ENCODE data around the gene RNF130.

RNF130 gene

DNA sequence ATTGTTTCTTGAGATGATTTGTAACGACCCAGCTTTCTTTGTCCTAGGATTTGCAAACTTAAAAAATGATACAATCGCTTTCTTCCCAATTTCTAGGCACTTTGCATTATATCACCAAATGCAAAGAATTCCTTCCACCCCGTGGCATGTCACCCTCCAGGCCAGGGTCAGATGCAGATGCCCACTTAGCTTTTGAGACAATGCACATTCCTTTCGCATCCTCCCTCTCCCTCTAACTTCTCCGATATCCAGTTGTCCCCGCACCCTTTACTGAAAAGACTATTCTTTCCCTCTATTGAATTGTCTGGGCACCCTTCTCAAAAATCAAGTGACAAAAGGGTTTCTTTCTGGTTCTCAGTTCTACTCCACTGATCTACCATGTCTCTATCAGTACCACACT lies 17.3 kb downstream of the RNF130 start:
- DNase-seq (ENCODE audit: low read depth): no peak

DNA sequence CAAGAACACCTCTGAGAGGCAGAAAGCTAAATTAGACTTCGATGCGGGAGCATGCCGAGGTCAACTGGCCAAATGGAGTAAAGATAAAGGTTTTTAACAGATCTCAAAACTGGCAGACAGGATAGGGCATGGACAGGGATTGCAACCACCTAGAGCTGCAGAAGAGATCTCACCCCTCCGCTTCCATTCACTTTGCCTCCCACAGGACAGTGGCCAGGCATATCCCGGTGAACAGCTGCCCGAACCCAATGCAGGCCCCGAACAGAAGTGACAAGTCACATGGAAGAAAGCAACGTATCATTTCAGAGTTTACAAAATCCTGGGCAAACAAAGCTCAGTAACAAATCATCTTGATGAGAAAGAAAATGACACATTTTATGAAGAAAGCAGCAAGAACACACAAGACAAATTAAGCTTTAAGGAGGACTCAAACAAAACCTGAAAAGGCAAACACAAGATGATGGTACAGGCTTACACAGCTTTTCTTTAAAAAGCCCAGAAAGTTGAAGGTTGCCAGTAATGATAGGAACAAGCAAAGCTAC lies 18.4 kb downstream of the RNF130 start:
- DNase-seq (ENCODE audit: low read depth): no peak

- no peak for DNase-seq (ENCODE audit: low read depth)
Measured at GRCh38 chr5:180052211-180052818, 19.2 kb downstream of the RNF130 start.

- DNase-seq (ENCODE audit: low read depth): no peak
Measured at GRCh38 chr5:180050121-180050940, 21.2 kb downstream of the RNF130 start.

GRCh38 chr5:180049185-180049548 lies 22.4 kb downstream of the RNF130 start:
- no peak for DNase-seq (ENCODE audit: low read depth)

DNA sequence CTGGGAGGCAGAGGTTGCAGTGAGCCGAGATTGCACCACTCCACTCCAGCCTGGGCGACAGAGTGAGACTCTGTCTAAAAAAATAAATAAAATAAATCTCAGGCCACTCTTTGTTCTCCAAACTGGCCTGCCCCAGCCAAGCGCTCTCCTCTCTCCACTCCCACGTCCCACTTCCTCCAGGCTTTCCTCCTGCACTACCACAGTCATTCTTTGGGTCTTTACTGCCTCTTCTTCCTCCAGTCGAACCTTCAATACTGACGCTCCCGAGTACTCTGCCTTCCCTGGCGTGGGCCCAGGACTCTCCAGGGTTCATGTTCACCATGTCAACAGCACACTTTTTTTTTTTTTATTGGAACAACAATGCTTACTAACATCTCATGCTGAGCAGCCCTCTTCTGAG lies 23.9 kb downstream of the RNF130 start:
- no peak for DNase-seq (ENCODE audit: low read depth)

DNA sequence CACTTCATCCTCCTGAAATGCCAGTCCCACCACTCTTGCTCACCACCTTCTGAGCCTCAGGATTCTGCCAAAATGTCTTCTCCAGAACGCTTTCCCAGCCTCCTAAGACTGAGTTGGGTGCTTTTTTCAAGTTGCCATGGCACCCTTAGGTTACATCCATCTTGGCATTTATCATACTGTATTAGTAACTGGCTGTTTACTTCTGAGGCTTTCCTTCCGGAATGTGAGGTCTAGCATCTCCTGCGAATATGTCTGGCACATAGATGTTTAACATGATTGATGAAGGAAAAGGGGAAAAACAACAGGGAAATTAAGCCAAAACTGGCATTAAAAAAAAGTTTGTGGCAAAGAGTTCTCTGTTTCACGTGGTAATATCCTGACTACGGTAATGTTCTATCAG lies 24.9 kb downstream of the RNF130 start:
- DNase-seq (ENCODE audit: low read depth): no peak

DNA sequence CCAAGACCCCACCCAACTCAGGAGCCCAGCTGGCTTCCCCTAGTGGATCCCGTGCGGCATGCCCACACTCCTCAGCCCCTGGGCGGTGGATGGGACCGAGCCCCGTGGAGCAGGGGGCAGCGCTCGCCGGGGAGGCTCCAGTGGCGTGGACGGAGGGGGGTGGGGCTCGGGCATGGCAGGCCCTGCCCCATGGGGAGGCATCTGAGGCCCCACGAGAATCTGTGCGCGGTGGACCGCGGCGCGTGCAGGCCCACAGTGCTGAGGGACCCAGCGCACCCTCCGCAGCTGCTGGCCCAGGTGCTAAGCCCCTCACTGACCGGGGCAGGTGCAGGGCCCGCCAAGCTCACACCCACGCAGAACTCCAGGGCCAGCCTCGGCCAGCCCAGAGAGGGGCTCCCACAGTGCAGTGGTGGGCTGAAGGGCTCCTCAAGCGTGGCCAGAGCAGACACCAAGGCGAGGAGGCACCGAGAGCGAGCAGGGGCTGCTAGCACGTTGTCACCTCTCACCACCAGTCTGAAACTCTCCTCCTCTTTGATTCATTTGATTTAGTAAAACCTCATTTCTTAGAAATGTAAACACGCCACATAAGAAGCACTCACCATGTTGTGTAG lies 25.6 kb downstream of the RNF130 start:
- DNase-seq (ENCODE audit: low read depth): no peak

DNA sequence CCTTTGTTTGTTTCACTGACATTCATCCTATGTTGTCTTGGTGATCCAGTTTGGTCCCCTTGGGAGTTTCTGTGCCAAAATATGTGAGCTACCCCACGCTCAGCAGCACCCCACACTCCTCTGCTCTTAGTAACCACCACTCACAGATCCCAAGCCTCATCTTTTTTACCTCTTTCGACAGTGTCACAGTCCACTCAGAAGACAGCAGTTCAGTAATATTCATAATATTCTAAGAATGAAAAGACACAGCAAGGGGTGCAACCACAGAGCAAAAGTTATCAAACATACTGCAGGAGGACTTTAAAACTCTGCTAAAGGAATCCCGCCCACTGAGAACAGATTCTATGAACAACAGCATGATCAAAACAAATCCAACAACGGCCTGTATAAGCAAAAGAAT lies 28.2 kb downstream of the RNF130 start:
- DNase-seq (ENCODE audit: low read depth): no peak

DNA sequence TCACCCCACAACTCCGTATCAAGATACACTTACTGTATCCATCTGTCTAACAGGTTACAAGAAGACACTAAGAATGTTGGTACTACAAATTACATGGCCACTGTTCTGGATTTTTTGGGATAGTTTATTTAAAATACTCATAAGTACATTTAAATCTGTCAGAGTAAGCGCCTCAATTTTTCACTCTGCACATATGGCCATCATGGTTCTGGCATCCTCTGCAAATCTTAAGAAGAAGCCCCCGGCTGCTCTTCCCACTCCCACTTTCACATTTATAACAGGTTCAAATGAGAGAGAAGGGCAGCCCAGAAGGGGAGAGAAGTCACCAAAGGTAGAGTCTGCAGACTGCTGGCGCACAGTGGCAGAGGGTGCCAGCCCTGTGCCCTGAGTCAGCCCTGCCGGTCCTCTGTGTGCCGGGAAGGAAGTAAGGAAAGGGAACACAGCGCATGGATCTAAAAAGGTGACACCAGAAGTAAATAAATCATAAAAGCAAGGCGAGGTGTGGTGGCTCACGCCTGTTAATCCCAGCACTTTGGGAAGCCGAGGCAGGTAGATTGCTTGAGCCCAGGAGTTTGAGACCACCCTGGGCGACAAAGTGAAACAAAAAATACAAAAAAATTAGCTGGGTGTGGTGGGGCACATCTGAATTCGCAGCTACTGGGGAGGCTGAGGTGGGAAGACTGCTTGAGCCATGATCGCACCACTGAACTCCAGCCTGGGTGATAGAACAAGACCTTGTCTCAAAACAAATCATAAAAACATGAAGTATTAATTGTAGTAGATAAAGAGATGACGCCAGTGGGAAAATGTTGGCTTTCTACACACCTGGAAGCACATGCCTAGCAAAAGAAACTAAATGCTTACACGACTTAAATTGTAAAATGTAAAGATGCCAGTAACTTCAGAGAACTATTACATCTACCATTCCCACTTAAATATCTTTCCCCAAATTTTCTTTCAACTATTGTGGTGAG lies 30.0 kb downstream of the RNF130 start:
- no peak for DNase-seq (ENCODE audit: low read depth)

- DNase-seq (ENCODE audit: low read depth): no peak
Measured at GRCh38 chr5:180040287-180041214, 31.0 kb downstream of the RNF130 start.

GRCh38 chr5:180035206-180035931 lies 36.2 kb downstream of the RNF130 start:
- DNase-seq (ENCODE audit: low read depth): no peak

GRCh38 chr5:180034564-180034963 lies 37.0 kb downstream of the RNF130 start:
- no peak for DNase-seq (ENCODE audit: low read depth)

- no peak for DNase-seq (ENCODE audit: low read depth)
Measured at GRCh38 chr5:180027459-180028089, 44.0 kb downstream of the RNF130 start.

- DNase-seq (ENCODE audit: low read depth): no peak
Measured at GRCh38 chr5:180026734-180027458, 44.7 kb downstream of the RNF130 start.

- DNase-seq (ENCODE audit: low read depth): no peak
Measured at GRCh38 chr5:180026320-180026719, 45.2 kb downstream of the RNF130 start.

DNA sequence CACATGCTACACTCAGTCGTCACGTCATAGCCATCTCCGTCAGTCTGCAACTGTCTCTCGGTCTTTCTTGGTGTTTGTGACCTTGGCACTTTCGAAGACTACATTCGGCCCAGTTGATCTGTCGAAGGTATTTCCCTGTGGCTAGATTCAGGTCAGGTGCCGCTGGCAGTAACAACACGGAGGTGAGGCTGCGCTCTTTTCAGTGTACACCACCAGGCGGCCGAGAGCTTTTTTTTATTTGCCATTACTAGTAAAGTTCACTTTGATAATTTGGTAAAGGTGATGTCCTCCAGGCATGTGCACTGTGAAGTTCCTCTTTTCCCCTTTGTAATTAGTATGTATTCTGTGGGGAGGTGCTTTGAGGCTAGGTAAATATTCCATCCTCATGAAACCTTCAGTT lies 49.7 kb downstream of the RNF130 start:
- no peak for DNase-seq (ENCODE audit: low read depth)

- no peak for DNase-seq (ENCODE audit: low read depth)
Measured at GRCh38 chr5:180020176-180020575, 51.4 kb downstream of the RNF130 start.

All from stimulated activated CD8-positive, alpha-beta memory T cell treated with anti-CD3 and anti-CD28 coated beads, Interleukin-12 subunit alpha, Interleukin-12 subunit beta, amount 100 ng/mL, for 4 hours (primary cell).